GM12891 (cell line): Measurements from ENCODE around the gene KRT80.

Experiments
- DNase-seq: peaks from one replicate; pipeline ENCODE4 v3.0.0; 2011; ENCODE audit warnings: low spot score; ENCODE audit not compliant: insufficient read length
- FAIRE-seq: peaks from 2 replicates; lab custom pipeline; 2011; peaks lifted over from hg19 to GRCh38; lab: Jason Lieb, UNC
- PAX5 ChIP-seq: IDR thresholded peaks from 2 replicates; pipeline ENCODE4 v1.6.1; 2011; ENCODE audit warnings: low read length, moderate library complexity, mild to moderate bottlenecking; ENCODE audit not compliant: insufficient read depth, severe bottlenecking
- POLR2A ChIP-seq: IDR thresholded peaks from 2 replicates; pipeline ENCODE4 v1.6.1; 2011; ENCODE audit warnings: low read depth, low read length, control low read depth
- POLR2AphosphoS5 ChIP-seq: IDR thresholded peaks from 2 replicates; pipeline ENCODE4 v1.6.1; 2011; ENCODE audit warnings: low read depth, low read length, control low read depth
- POU2F2 ChIP-seq: IDR thresholded peaks from 2 replicates; pipeline ENCODE4 v1.6.1; 2011; ENCODE audit warnings: low read depth, mild to moderate bottlenecking, control low read depth, low read length, moderate library complexity
- SPI1 ChIP-seq: IDR thresholded peaks from 2 replicates; pipeline ENCODE4 v1.6.1; 2011; ENCODE audit warnings: low read depth, low read length, control low read depth
- TAF1 ChIP-seq: IDR thresholded peaks from 2 replicates; pipeline ENCODE4 v1.6.1; 2011; ENCODE audit warnings: low read depth, low read length, control low read depth

KRT80 gene

GRCh38 chr12:52229836-52230343 lies 38.1 kb upstream of the KRT80 start:
- FAIRE-seq (no peak), DNase-seq (no peak)
- TF ChIP-seq POLR2A (no peak), TAF1 (no peak), SPI1 (no peak), PAX5 (no peak), POLR2AphosphoS5 (no peak), POU2F2 (no peak)

GRCh38 chr12:52228931-52229330 lies 37.1 kb upstream of the KRT80 start:
- TF ChIP-seq TAF1, result no peak
- no peak for TF ChIP-seq PAX5
- TF ChIP-seq POLR2A, result no peak
- TF ChIP-seq POU2F2, result no peak
- no peak for TF ChIP-seq POLR2AphosphoS5
- no peak for TF ChIP-seq SPI1
- FAIRE-seq (no peak), DNase-seq (no peak)

GRCh38 chr12:52228366-52228765 lies 36.6 kb upstream of the KRT80 start:
- TF ChIP-seq POLR2A, result no peak
- TF ChIP-seq TAF1, result no peak
- no peak for FAIRE-seq
- no peak for DNase-seq

- TF ChIP-seq POU2F2 (no peak), POLR2AphosphoS5 (no peak), SPI1 (no peak), PAX5 (no peak), TAF1 (no peak), POLR2A (no peak)
- FAIRE-seq (no peak), DNase-seq (no peak)
These were observed 35.9 kb upstream of the KRT80 start for GRCh38 chr12:52227606-52228166.

GRCh38 chr12:52226446-52226845 lies 34.6 kb upstream of the KRT80 start:
- no peak for FAIRE-seq
- no peak for DNase-seq
- TF ChIP-seq POLR2AphosphoS5 (no peak), PAX5 (no peak), POLR2A (no peak), SPI1 (no peak), TAF1 (no peak), POU2F2 (no peak)

- TF ChIP-seq POLR2AphosphoS5 (no peak), PAX5 (no peak), POU2F2 (no peak), SPI1 (no peak), POLR2A (no peak), TAF1 (no peak)
- no peak for FAIRE-seq
These were observed 33.9 kb upstream of the KRT80 start for GRCh38 chr12:52225752-52226151.

GRCh38 chr12:52224151-52224550 lies 32.3 kb upstream of the KRT80 start:
- no peak for TF ChIP-seq POLR2AphosphoS5
- no peak for TF ChIP-seq TAF1
- TF ChIP-seq PAX5, result no peak
- TF ChIP-seq POLR2A, result no peak
- no peak for TF ChIP-seq SPI1
- TF ChIP-seq POU2F2, result no peak
- FAIRE-seq, result no peak
- DNase-seq, result no peak

More at GRCh38 chr12:52225752-52226151, 33.9 kb upstream of the KRT80 start:
- no peak for DNase-seq

- FAIRE-seq (no peak), DNase-seq (no peak)
- TF ChIP-seq PAX5 (no peak), TAF1 (no peak), SPI1 (no peak), POU2F2 (no peak)
These were observed 31.7 kb upstream of the KRT80 start for GRCh38 chr12:52223406-52224039.

- DNase-seq, result no peak
- FAIRE-seq, result no peak
- TF ChIP-seq PAX5 (no peak), POU2F2 (no peak), TAF1 (no peak), SPI1 (no peak), POLR2A (no peak), POLR2AphosphoS5 (no peak)
These were observed 30.9 kb upstream of the KRT80 start for GRCh38 chr12:52222692-52223091.

GRCh38 chr12:52221912-52222457 lies 30.2 kb upstream of the KRT80 start:
- DNase-seq, result no peak
- TF ChIP-seq POLR2A (no peak), POU2F2 (no peak), SPI1 (no peak), PAX5 (no peak), TAF1 (no peak), POLR2AphosphoS5 (no peak)
- no peak for FAIRE-seq
